ENCODE data around the gene TIAM2.

GRCh38 chr6:155154158-155154830 lies 159.2 kb downstream of the TIAM2 start:
- TF ChIP-seq CTCF (IDR thresholded peaks at IDR 0.05), result no peak
- TF ChIP-seq EP300 (IDR thresholded peaks at IDR 0.05), result no peak
- no peak for TF ChIP-seq POLR2AphosphoS5 (IDR thresholded peaks at IDR 0.05)

Data from upper lobe of left lung (tissue), 4 donors.